Measurements from ENCODE around the gene NUP133.

- TF ChIP-seq, protein P1, sequence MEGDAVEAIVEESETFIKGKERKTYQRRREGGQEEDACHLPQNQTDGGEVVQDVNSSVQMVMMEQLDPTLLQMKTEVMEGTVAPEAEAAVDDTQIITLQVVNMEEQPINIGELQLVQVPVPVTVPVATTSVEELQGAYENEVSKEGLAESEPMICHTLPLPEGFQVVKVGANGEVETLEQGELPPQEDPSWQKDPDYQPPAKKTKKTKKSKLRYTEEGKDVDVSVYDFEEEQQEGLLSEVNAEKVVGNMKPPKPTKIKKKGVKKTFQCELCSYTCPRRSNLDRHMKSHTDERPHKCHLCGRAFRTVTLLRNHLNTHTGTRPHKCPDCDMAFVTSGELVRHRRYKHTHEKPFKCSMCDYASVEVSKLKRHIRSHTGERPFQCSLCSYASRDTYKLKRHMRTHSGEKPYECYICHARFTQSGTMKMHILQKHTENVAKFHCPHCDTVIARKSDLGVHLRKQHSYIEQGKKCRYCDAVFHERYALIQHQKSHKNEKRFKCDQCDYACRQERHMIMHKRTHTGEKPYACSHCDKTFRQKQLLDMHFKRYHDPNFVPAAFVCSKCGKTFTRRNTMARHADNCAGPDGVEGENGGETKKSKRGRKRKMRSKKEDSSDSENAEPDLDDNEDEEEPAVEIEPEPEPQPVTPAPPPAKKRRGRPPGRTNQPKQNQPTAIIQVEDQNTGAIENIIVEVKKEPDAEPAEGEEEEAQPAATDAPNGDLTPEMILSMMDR (IDR thresholded peaks at IDR 0.05) = no peak
- TF ChIP-seq POLR2A (IDR thresholded peaks at IDR 0.05) = no peak
Measured at GRCh38 chr1:229428256-229428655, 79.9 kb downstream of the NUP133 start.

Data from thyroid gland (tissue), 4 donors.